ENCODE data around the gene CENPV. TPM values are rescaled to one million over a fixed set of nuclear protein-coding genes. Genes with fewer than 3 reads are reported as not detected.

Gene CENPV
- total RNA-seq, 4 donors from 2014 or later = 2.1 to 4.9 (median 3.8) TPM

DNA sequence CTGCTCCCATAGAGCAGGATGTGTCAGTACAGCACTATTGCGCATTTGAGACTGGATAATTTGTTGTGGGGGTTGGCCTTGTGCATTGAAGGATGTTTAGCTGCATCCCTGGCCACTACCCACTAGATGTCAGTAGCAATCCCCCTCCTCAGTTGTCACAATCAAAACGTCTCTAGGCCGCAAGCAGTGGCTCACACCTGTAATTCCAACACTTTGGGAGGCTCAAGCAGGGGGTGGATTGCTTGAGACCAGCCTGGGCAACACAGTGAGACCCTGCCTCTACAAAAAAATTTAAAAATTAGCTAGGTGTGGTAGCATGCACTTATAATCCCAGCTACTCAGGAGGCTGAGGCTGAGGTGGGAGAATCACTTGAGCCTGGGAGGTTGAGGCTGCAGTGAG is 48.4 kb downstream of the CENPV start:
- DNase-seq (ENCODE audit: low spot score in 2 of 2) = no peak
- no peak overlapping the region for H3K4me3 ChIP-seq (ENCODE audit: low read depth, poor library complexity, severe bottlenecking)
- intact Hi-C loops (cut with DNase I; ENCODE audit: low total_unique reads) = no loop called here
- WGBS, 2 donors = 76 to 79% methylated on average over 3 of the region's 3 CpGs
- no peak for TF ChIP-seq POLR2A (IDR thresholded peaks at IDR 0.05)
- TF ChIP-seq, protein P1, sequence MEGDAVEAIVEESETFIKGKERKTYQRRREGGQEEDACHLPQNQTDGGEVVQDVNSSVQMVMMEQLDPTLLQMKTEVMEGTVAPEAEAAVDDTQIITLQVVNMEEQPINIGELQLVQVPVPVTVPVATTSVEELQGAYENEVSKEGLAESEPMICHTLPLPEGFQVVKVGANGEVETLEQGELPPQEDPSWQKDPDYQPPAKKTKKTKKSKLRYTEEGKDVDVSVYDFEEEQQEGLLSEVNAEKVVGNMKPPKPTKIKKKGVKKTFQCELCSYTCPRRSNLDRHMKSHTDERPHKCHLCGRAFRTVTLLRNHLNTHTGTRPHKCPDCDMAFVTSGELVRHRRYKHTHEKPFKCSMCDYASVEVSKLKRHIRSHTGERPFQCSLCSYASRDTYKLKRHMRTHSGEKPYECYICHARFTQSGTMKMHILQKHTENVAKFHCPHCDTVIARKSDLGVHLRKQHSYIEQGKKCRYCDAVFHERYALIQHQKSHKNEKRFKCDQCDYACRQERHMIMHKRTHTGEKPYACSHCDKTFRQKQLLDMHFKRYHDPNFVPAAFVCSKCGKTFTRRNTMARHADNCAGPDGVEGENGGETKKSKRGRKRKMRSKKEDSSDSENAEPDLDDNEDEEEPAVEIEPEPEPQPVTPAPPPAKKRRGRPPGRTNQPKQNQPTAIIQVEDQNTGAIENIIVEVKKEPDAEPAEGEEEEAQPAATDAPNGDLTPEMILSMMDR (IDR thresholded peaks at IDR 0.05) = no peak

GRCh38 chr17:16302856-16303255 is 50.4 kb downstream of the CENPV start:
- intact Hi-C loops (cut with DNase I; ENCODE audit: low total_unique reads) = no loop called here
- DNase-seq (ENCODE audit: low spot score in 2 of 2) = no peak
- no peak for TF ChIP-seq POLR2A (IDR thresholded peaks at IDR 0.05)
- TF ChIP-seq, protein P1 (IDR thresholded peaks at IDR 0.05) = no peak
- H3K4me3 ChIP-seq (ENCODE audit: low read depth, poor library complexity, severe bottlenecking) = no peak overlapping the region
- 85 to 88% methylated on average over 4 of the region's 4 CpGs for WGBS, 2 donors

GRCh38 chr17:16301963-16302855 is 51.1 kb downstream of the CENPV start:
- 96 to 97% methylated on average over 13 of the region's 13 CpGs for WGBS, 2 donors
- no peak overlapping the region for H3K4me3 ChIP-seq (ENCODE audit: low read depth, poor library complexity, severe bottlenecking)
- no peak for TF ChIP-seq POLR2A (IDR thresholded peaks at IDR 0.05)
- TF ChIP-seq, protein P1 (IDR thresholded peaks at IDR 0.05) = no peak
- no peak for DNase-seq (ENCODE audit: low spot score in 2 of 2)
- intact Hi-C loops (cut with DNase I; ENCODE audit: low total_unique reads) = no loop called here

- no peak overlapping the region for H3K4me3 ChIP-seq (ENCODE audit: low read depth, poor library complexity, severe bottlenecking)
- intact Hi-C loops (cut with DNase I; ENCODE audit: low total_unique reads) = no loop called here
- no peak for TF ChIP-seq POLR2A (IDR thresholded peaks at IDR 0.05)
- TF ChIP-seq, protein P1 (IDR thresholded peaks at IDR 0.05) = no peak
- WGBS, 2 donors = 97 to 98% methylated on average over 3 of the region's 3 CpGs
- no peak for DNase-seq (ENCODE audit: low spot score in 2 of 2)
Measured at GRCh38 chr17:16300554-16300953, 52.7 kb downstream of the CENPV start.

DNA sequence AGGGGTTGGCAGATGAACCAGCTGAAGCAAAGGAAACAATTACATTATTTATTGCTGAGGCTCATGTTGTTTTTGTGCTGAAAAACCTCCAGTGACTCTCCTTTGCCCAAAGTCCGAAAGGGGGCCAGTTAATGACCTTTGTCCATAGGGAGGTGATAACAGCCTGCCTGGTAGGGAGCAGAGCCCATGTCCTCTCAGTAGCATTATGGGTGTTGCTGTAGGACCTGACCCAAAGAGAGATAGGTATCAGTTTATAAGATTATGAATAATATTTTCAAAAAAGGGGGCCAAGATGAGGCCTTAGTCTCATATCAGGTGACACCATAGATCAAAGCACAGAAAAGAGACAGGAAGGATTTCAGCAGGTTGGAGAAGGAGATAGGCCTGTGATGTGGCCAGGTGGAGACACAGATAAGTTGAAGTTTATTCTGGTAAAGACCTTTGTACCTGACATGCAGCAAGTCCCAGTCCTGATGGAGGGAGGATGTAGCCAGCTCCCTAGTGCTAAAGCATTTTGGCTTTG is 55.1 kb downstream of the CENPV start:
- DNase-seq (ENCODE audit: low spot score in 2 of 2) = no peak
- no peak for TF ChIP-seq POLR2A (IDR thresholded peaks at IDR 0.05)
- TF ChIP-seq, protein P1 (IDR thresholded peaks at IDR 0.05) = no peak
- H3K4me3 ChIP-seq (ENCODE audit: low read depth, poor library complexity, severe bottlenecking) = no peak overlapping the region
- intact Hi-C loops (cut with DNase I; ENCODE audit: low total_unique reads) = no loop called here
- 100% methylated on average over 1 of the region's 1 CpG for WGBS, 2 donors
